Endodermal cell (in vitro differentiated cells): ENCODE data around the gene SLC22A8. TPM values are rescaled to one million over a fixed set of nuclear protein-coding genes. Genes with fewer than 3 reads are reported as not detected.

ENCODE experiments used
- DNase-seq: peaks from one replicate; pipeline ENCODE4 v3.0.0-alpha.2; 2017
- H3K27ac ChIP-seq: 2 replicates; pipeline ENCODE4 v1.5.1; 2013; ENCODE audit warnings: mild to moderate bottlenecking, low read depth, low read length, moderate library complexity
- H3K27me3 ChIP-seq: 2 replicates; pipeline ENCODE4 v1.6.1; 2013; ENCODE audit warnings: mild to moderate bottlenecking, low read length, moderate library complexity; ENCODE audit not compliant: insufficient read depth, control insufficient read depth, poor library complexity, severe bottlenecking
- H3K36me3 ChIP-seq: 2 replicates; pipeline ENCODE4 v1.7.0; 2013; ENCODE audit warnings: mild to moderate bottlenecking, low read length, moderate library complexity; ENCODE audit not compliant: control insufficient read depth, insufficient read depth
- H3K4me1 ChIP-seq: one replicate; pipeline ENCODE4 v1.7.0; 2013; ENCODE audit warnings: low read length; ENCODE audit not compliant: control insufficient read depth, insufficient read depth
- H3K4me3 ChIP-seq: 2 replicates; pipeline ENCODE4 v1.5.1; 2013; ENCODE audit warnings: mild to moderate bottlenecking, low read length, moderate library complexity
- H3K9ac ChIP-seq: 2 replicates; pipeline ENCODE4 v1.6.1; 2013; ENCODE audit warnings: mild to moderate bottlenecking, low read length, moderate library complexity; ENCODE audit not compliant: poor library complexity, severe bottlenecking; ENCODE audit errors: extremely low read depth
- H3K9me3 ChIP-seq: 2 replicates; pipeline ENCODE4 v1.6.1; 2013; ENCODE audit warnings: mild to moderate bottlenecking, low read length, moderate library complexity; ENCODE audit not compliant: control insufficient read depth
- H3K27ac Mint-ChIP-seq: 2 replicates; pipeline ENCODE4 v1.8.0; 2020; ENCODE audit warnings: mixed read lengths
- H3K27me3 Mint-ChIP-seq: 2 replicates; pipeline ENCODE4 v1.8.0; 2021; ENCODE audit warnings: mild to moderate bottlenecking, mixed read lengths; ENCODE audit not compliant: insufficient read depth
- H3K36me3 Mint-ChIP-seq: 2 replicates; pipeline ENCODE4 v1.8.0; 2020; ENCODE audit warnings: low read depth, mixed read lengths
- H3K4me1 Mint-ChIP-seq: 2 replicates; pipeline ENCODE4 v1.8.0; 2020; ENCODE audit warnings: mixed read lengths
- H3K4me3 Mint-ChIP-seq: 2 replicates; pipeline ENCODE4 v1.8.0; 2020; ENCODE audit warnings: mild to moderate bottlenecking, moderate library complexity, mixed read lengths
- H3K9me3 Mint-ChIP-seq: 2 replicates; pipeline ENCODE4 v1.8.0; 2020; ENCODE audit warnings: mild to moderate bottlenecking, mixed read lengths
- WGBS, 2 experiments: methylation state at CpG; one replicate each; pipeline versions ENCODE4 v1.1.5 to v1.1.7; 2013; ENCODE audit warnings: missing lambda C conversion rate in 2 of 2, mixed read lengths in 1 of 2; ENCODE audit not compliant: insufficient coverage in 1 of 2, insufficient read length in 1 of 2; 5-methylcytosine and 5-hydroxymethylcytosine counted together
- total RNA-seq, 2 donors: library from RNA; stranded (reverse); fragmentation: NEBNext Ultra II Directional in 1 of 2; extraction: Animal tissue kit (Norgen Biotek cat#: 25700) in 1 of 2; gene quantifications; 2 replicates in 1 of 2; 3 replicates in 1 of 2; pipeline ENCODE4 v1.2.1, GENCODE V29; 2021
- TF ChIP-seq, protein P1 (sequence below): fragments of 200-600 bp; sonication (generic); conservative IDR thresholded peaks from 2 replicates; pipeline ENCODE4 v1.5.0; 2021; ENCODE audit warnings: antibody characterized with exemption, mild to moderate bottlenecking

SLC22A8 gene
- total RNA-seq, 2 donors from 2014 or later: 0.22 TPM; not detected in 1

DNA sequence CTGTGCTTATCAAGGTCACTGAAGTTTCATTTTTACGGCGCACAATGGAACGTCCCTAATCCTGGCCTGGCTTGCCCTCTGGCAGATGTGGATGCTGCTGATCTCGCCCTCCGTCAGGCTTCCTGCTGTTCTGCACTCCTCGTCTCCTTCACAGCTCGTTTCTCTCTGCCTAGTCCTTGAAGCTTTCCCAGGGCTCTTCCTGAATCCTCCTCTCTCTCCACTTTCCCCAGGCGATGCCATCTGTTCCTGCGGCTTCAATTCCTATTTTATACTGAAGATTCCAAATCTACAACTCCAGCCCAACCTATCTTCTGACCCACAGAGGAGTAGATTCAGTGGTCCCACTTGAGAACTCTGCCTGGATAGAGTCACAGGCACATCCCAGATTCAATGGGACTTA lies 14.2 kb downstream of the SLC22A8 start:
- no peak overlapping the region for H3K9ac ChIP-seq
- no peaks in the 10 kb centered on the region for H3K4me1 ChIP-seq
- H3K9me3 ChIP-seq: no peaks in the 10 kb centered on the region
- Mint-ChIP-seq H3K4me3 (no peak overlapping the region), H3K9me3 (no peaks in the 10 kb centered on the region), H3K27ac (no peak overlapping the region), H3K36me3 (no peaks in the 10 kb centered on the region), H3K4me1 (no peaks in the 10 kb centered on the region), H3K27me3 (peaks cover 5% of the 10 kb centered on the region)
- 72 to 84% methylated on average over 7 to 9 of the region's 9 CpGs for WGBS, 2 experiments
- H3K27me3 ChIP-seq: no peaks in the 10 kb centered on the region
- no peak for DNase-seq
- H3K27ac ChIP-seq: no peak overlapping the region
- TF ChIP-seq, protein P1, sequence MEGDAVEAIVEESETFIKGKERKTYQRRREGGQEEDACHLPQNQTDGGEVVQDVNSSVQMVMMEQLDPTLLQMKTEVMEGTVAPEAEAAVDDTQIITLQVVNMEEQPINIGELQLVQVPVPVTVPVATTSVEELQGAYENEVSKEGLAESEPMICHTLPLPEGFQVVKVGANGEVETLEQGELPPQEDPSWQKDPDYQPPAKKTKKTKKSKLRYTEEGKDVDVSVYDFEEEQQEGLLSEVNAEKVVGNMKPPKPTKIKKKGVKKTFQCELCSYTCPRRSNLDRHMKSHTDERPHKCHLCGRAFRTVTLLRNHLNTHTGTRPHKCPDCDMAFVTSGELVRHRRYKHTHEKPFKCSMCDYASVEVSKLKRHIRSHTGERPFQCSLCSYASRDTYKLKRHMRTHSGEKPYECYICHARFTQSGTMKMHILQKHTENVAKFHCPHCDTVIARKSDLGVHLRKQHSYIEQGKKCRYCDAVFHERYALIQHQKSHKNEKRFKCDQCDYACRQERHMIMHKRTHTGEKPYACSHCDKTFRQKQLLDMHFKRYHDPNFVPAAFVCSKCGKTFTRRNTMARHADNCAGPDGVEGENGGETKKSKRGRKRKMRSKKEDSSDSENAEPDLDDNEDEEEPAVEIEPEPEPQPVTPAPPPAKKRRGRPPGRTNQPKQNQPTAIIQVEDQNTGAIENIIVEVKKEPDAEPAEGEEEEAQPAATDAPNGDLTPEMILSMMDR: no peak
- H3K4me3 ChIP-seq: no peak overlapping the region
- no peaks in the 10 kb centered on the region for H3K36me3 ChIP-seq

DNA sequence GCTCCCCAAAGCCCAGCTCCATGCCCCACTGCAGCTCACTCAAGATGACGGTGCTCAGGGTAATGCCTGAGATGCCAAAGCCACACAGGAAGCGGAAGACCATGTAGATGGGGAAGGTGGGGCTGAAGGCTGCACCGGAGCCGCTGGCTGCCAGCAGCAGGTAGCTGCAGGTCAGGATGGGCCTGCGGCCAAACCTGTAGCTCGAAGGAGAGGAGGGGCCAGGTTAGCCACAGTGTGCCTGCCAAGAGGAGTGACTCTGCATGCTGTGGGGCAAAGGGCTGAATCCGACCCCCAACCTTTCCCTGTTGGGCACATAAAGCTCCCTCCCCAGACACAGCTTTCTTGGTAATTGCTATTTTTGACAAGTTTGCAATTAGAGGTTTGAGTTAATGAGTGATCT lies 16.0 kb downstream of the SLC22A8 start:
- 88 to 94% methylated on average over 5 to 7 of the region's 7 CpGs for WGBS, 2 experiments
- H3K36me3 ChIP-seq: no peaks in the 10 kb centered on the region
- no peaks in the 10 kb centered on the region for H3K27me3 Mint-ChIP-seq
- no peak overlapping the region for H3K9ac ChIP-seq
- no peaks in the 10 kb centered on the region for H3K9me3 Mint-ChIP-seq
- no peak overlapping the region for H3K4me3 Mint-ChIP-seq
- no peak for DNase-seq
- no peaks in the 10 kb centered on the region for H3K36me3 Mint-ChIP-seq
- TF ChIP-seq, protein P1: no peak
- H3K9me3 ChIP-seq: no peaks in the 10 kb centered on the region
- H3K4me3 ChIP-seq: no peak overlapping the region
- no peaks in the 10 kb centered on the region for H3K4me1 Mint-ChIP-seq
- H3K27ac Mint-ChIP-seq: no peak overlapping the region
- no peak overlapping the region for H3K27ac ChIP-seq
- H3K4me1 ChIP-seq: no peaks in the 10 kb centered on the region
- no peaks in the 10 kb centered on the region for H3K27me3 ChIP-seq

DNA sequence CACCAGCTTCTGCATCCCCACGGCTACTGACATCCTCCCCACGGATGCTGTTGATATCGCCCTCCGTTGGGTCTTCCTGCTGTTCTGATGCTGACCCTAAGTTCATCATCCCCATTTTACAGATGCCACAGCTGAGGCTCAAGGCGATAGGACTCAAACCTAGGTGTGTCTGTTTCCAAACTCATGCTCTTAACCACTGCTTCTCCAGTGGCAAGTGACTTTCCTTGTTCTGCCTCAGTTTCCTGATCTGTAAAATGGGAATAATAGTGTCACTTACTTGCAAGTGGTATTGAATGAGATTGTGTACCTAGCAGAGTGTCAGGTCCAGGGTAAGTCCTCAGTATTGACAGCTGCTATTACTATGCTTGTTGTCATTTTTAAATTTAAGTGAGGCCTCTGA lies 16.5 kb downstream of the SLC22A8 start:
- no peaks in the 10 kb centered on the region for H3K27me3 Mint-ChIP-seq
- no peaks in the 10 kb centered on the region for H3K9me3 Mint-ChIP-seq
- no peaks in the 10 kb centered on the region for H3K36me3 Mint-ChIP-seq
- Histone ChIP-seq H3K9ac (no peak overlapping the region), H3K4me1 (no peaks in the 10 kb centered on the region), H3K27ac (no peak overlapping the region), H3K36me3 (no peaks in the 10 kb centered on the region), H3K9me3 (no peaks in the 10 kb centered on the region), H3K27me3 (no peaks in the 10 kb centered on the region), H3K4me3 (no peak overlapping the region)
- no peak overlapping the region for H3K4me3 Mint-ChIP-seq
- DNase-seq: no peak
- no peaks in the 10 kb centered on the region for H3K4me1 Mint-ChIP-seq
- no peak overlapping the region for H3K27ac Mint-ChIP-seq
- whole genome bisulfite sequencing, 2 experiments: 95% methylated on average over 5 of the region's 5 CpGs
- TF ChIP-seq, protein P1: no peak
